ENCODE data around the gene SPIN2B. TPM values are rescaled to one million over a fixed set of nuclear protein-coding genes. Genes with fewer than 3 reads are reported as not detected.
"Not testable (repeated sequence)": the region's sequence is repeated elsewhere in the genome, so short reads cannot be mapped to it uniquely, and the experiment has no call there.

SPIN2B gene
- total RNA-seq, 1 donor from 2014 or later: 6.0 TPM

DNA sequence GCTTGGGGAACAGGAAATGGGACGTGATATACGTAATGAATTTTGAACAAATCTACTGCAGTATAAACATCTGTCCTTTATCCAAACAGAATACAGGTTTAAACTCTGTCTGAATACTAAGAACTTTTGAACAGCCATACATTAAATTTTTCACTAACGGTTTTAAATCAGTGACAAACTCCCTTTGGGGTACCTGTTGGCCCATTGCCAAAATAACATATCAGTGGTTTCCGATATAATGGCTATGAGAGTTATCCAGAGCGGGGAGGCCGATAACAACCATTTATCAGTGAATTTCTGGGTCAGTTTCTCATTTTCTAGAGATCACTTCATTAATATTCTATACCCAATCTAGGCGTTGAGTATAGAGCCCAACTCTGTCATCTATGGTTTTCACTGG is 10.7 kb upstream of the SPIN2B start:
- H3K36me3 Mint-ChIP-seq: peaks cover 2% of the 10 kb centered on the region
- no peaks in the 10 kb centered on the region for H3K9me3 Mint-ChIP-seq
- no peaks in the 10 kb centered on the region for H3K27me3 ChIP-seq

GRCh38 chrX:57121816-57122215 is 468 bp upstream of the SPIN2B start:
- no peaks in the 10 kb centered on the region for H3K27me3 ChIP-seq
- peaks cover 12% of the 10 kb centered on the region for H3K79me2 ChIP-seq (ENCODE audit: low read depth)
- no peaks in the 10 kb centered on the region for H4K20me1 ChIP-seq (ENCODE audit: low read depth)
- H3K4me2 ChIP-seq: peak overlapping the region; percentile 86
- peak overlapping the region; percentile 90 for H3K4me3 Mint-ChIP-seq
- no peak overlapping the region for H3K9ac ChIP-seq
- H3K27ac Mint-ChIP-seq: peak overlapping the region; percentile 57
- no peaks in the 10 kb centered on the region for H3K4me1 Mint-ChIP-seq
- no peaks in the 10 kb centered on the region for H3K36me3 ChIP-seq
- no peaks in the 10 kb centered on the region for H3K4me1 ChIP-seq
- H3K36me3 Mint-ChIP-seq: peaks cover 5% of the 10 kb centered on the region
- H3K27ac ChIP-seq: peak overlapping the region; percentile 37
- no peaks in the 10 kb centered on the region for H3F3A ChIP-seq (ENCODE audit: low read depth)
- H3K4me3 ChIP-seq: peak overlapping the region; percentile 61
- no peak overlapping the region for H2AFZ ChIP-seq (replicated peaks)
- peaks cover 3% of the 10 kb centered on the region for H3K9me3 ChIP-seq (ENCODE audit: low read depth)
- DNase-seq (ENCODE audit: low spot score): no peak
- TF ChIP-seq EZH2 (IDR thresholded peaks at IDR 0.05) (no peak), EZH2phosphoT487 (IDR thresholded peaks at IDR 0.05) (no peak)
- TF ChIP-seq, protein P1, sequence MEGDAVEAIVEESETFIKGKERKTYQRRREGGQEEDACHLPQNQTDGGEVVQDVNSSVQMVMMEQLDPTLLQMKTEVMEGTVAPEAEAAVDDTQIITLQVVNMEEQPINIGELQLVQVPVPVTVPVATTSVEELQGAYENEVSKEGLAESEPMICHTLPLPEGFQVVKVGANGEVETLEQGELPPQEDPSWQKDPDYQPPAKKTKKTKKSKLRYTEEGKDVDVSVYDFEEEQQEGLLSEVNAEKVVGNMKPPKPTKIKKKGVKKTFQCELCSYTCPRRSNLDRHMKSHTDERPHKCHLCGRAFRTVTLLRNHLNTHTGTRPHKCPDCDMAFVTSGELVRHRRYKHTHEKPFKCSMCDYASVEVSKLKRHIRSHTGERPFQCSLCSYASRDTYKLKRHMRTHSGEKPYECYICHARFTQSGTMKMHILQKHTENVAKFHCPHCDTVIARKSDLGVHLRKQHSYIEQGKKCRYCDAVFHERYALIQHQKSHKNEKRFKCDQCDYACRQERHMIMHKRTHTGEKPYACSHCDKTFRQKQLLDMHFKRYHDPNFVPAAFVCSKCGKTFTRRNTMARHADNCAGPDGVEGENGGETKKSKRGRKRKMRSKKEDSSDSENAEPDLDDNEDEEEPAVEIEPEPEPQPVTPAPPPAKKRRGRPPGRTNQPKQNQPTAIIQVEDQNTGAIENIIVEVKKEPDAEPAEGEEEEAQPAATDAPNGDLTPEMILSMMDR (IDR thresholded peaks at IDR 0.05): no peak
- peaks cover 6% of the 10 kb centered on the region for H3K9me3 Mint-ChIP-seq
- no peaks in the 10 kb centered on the region for H3K27me3 Mint-ChIP-seq (ENCODE audit: insufficient read depth, low read depth)

More for the DNA sequence above, 10.7 kb upstream of the SPIN2B start:
- Histone ChIP-seq H3K9me3 (ENCODE audit: low read depth) (no peaks in the 10 kb centered on the region), H3K27ac (no peak overlapping the region), H3K4me1 (no peaks in the 10 kb centered on the region), H3K4me3 (no peak overlapping the region), H3F3A (ENCODE audit: low read depth) (no peaks in the 10 kb centered on the region), H2AFZ (replicated peaks) (no peak overlapping the region), H3K36me3 (no peaks in the 10 kb centered on the region), H3K79me2 (ENCODE audit: low read depth) (no peaks in the 10 kb centered on the region), H3K9ac (no peak overlapping the region), H3K4me2 (no peak overlapping the region), H4K20me1 (ENCODE audit: low read depth) (no peaks in the 10 kb centered on the region)
- Mint-ChIP-seq H3K4me1 (no peaks in the 10 kb centered on the region), H3K27ac (no peak overlapping the region), H3K27me3 (ENCODE audit: insufficient read depth, low read depth) (no peaks in the 10 kb centered on the region), H3K4me3 (no peak overlapping the region)
- TF ChIP-seq EZH2phosphoT487 (IDR thresholded peaks at IDR 0.05): no peak
- no peak for DNase-seq (ENCODE audit: low spot score)

- not testable (repeated sequence) for H3K4me1 Mint-ChIP-seq; H4K20me1 ChIP-seq (ENCODE audit: low read depth); H3K9me3 Mint-ChIP-seq; DNase-seq (ENCODE audit: low spot score); H3K4me1 ChIP-seq; H3K36me3 Mint-ChIP-seq; H3K27me3 Mint-ChIP-seq (ENCODE audit: insufficient read depth, low read depth); H2AFZ ChIP-seq (replicated peaks); H3K36me3 ChIP-seq; H3K9me3 ChIP-seq (ENCODE audit: low read depth); H3K27me3 ChIP-seq; H3F3A ChIP-seq (ENCODE audit: low read depth); H3K27ac ChIP-seq
- Mint-ChIP-seq H3K4me3 (peak overlapping the region; percentile 90), H3K27ac (peak overlapping the region; percentile 8)
- H3K79me2 ChIP-seq (ENCODE audit: low read depth): peaks cover 12% of the 10 kb centered on the region
- H3K4me2 ChIP-seq: peak overlapping the region; percentile 86
- peak overlapping the region; percentile 37 for H3K9ac ChIP-seq
- H3K4me3 ChIP-seq: peak overlapping the region; percentile 61
These were observed 658 bp downstream of the SPIN2B start for GRCh38 chrX:57120619-57121161.

GRCh38 chrX:57119416-57119815 is 1.9 kb downstream of the SPIN2B start:
- no peaks in the 10 kb centered on the region for H3K9me3 Mint-ChIP-seq
- H3K4me1 Mint-ChIP-seq: no peaks in the 10 kb centered on the region

DNA sequence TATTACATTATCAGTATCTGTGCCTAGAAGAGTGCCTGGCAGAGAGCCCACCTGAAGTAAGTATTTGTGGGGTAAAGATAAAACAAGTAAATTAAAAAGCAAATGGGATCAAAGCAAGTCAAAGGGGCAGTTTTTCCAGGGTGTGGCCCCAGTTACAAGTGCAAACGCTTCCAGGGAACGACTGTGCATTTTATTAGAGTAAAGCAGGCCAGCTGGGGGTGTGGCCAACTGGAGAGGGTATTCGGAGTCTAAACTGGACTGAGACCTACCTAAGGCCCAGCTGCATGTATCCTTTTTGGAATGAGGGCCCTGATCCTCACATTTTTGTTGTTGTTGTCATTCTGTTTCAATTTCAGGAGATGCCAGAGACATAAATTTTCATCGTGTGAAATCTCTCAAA is 3.8 kb downstream of the SPIN2B start:
- H3K4me1 Mint-ChIP-seq; H3K9ac ChIP-seq; H2AFZ ChIP-seq (replicated peaks); H3K79me2 ChIP-seq (ENCODE audit: low read depth); H3K9me3 Mint-ChIP-seq; H3K36me3 ChIP-seq; H3K4me3 Mint-ChIP-seq; H3K4me3 ChIP-seq; H4K20me1 ChIP-seq (ENCODE audit: low read depth); DNase-seq (ENCODE audit: low spot score); H3K27ac ChIP-seq; H3K27me3 Mint-ChIP-seq (ENCODE audit: insufficient read depth, low read depth); H3K9me3 ChIP-seq (ENCODE audit: low read depth); H3K27ac Mint-ChIP-seq; H3K4me1 ChIP-seq; H3K4me2 ChIP-seq; H3K27me3 ChIP-seq; H3K36me3 Mint-ChIP-seq; H3F3A ChIP-seq (ENCODE audit: low read depth): not testable (repeated sequence)

More at GRCh38 chrX:57119416-57119815, 1.9 kb downstream of the SPIN2B start:
- peaks cover 12% of the 10 kb centered on the region for H3K79me2 ChIP-seq (ENCODE audit: low read depth)
- no peak overlapping the region for H3K4me3 Mint-ChIP-seq
- peaks cover 3% of the 10 kb centered on the region for H3K9me3 ChIP-seq (ENCODE audit: low read depth)
- H3K4me2 ChIP-seq: no peak overlapping the region
- H3K36me3 Mint-ChIP-seq: peaks cover 5% of the 10 kb centered on the region
- no peaks in the 10 kb centered on the region for H3K27me3 Mint-ChIP-seq (ENCODE audit: insufficient read depth, low read depth)
- no peak for TF ChIP-seq EZH2phosphoT487 (IDR thresholded peaks at IDR 0.05)
- no peak for TF ChIP-seq EZH2 (IDR thresholded peaks at IDR 0.05)
- TF ChIP-seq, protein P1 (IDR thresholded peaks at IDR 0.05): no peak
- H3K27ac ChIP-seq: no peak overlapping the region
- H3K27ac Mint-ChIP-seq: no peak overlapping the region
- H2AFZ ChIP-seq (replicated peaks): no peak overlapping the region
- H3K36me3 ChIP-seq: no peaks in the 10 kb centered on the region
- H3K4me3 ChIP-seq: no peak overlapping the region
- no peak for DNase-seq (ENCODE audit: low spot score)
- no peak overlapping the region for H3K9ac ChIP-seq
- H3K27me3 ChIP-seq: no peaks in the 10 kb centered on the region
- no peaks in the 10 kb centered on the region for H3F3A ChIP-seq (ENCODE audit: low read depth)
- no peaks in the 10 kb centered on the region for H3K4me1 ChIP-seq
- H4K20me1 ChIP-seq (ENCODE audit: low read depth): no peaks in the 10 kb centered on the region
